Uterus (tissue), 4 donors: ENCODE data around the gene OSBPL8. TPM values are rescaled to one million over a fixed set of nuclear protein-coding genes. Genes with fewer than 3 reads are reported as not detected.

Experiments
- DNase-seq, 2 donors: peaks; one replicate each; pipeline ENCODE4 v3.0.0-alpha.2; 2019 to 2020
- H3K27ac ChIP-seq, 2 donors: fragments of 200-600 bp; sonication (generic); 1 replicate in 1 of 2; 2 replicates in 1 of 2; pipeline ENCODE4 v1.5.1; 2016 to 2018
- H3K27me3 ChIP-seq, 2 donors: fragments of 200-600 bp; sonication (generic); one replicate each; pipeline ENCODE4 v1.5.1; 2018 to 2019; ENCODE audit warnings: control low read depth in 1 of 2
- H3K36me3 ChIP-seq, 2 donors: fragments of 200-600 bp; sonication (generic); one replicate each; pipeline ENCODE4 v1.5.1; 2019; ENCODE audit warnings: control low read depth in 1 of 2
- H3K4me1 ChIP-seq, 2 donors: fragments of 200-600 bp; sonication (generic); one replicate each; pipeline ENCODE4 v1.5.1; 2018 to 2019; ENCODE audit warnings: control low read depth in 1 of 2
- H3K4me3 ChIP-seq, 2 donors: fragments of 200-600 bp; sonication (generic); 1 replicate in 1 of 2; 2 replicates in 1 of 2; pipeline ENCODE4 v1.5.1; 2018 to 2019; ENCODE audit warnings: mild to moderate bottlenecking in 1 of 2
- H3K9me3 ChIP-seq, 2 donors: fragments of 200-600 bp; sonication (generic); one replicate each; pipeline ENCODE4 v1.5.1; 2019; ENCODE audit warnings: control low read depth in 1 of 2
- POLR2A ChIP-seq, 2 donors: fragments of 450-650 bp; IDR thresholded peaks; one replicate each; pipeline ENCODE4 v1.6.1; 2016; ENCODE audit warnings: antibody characterized with exemption in 2 of 2, mild to moderate bottlenecking in 1 of 2, moderate library complexity in 1 of 2
- intact Hi-C: fragments of 100-400 bp; cut with DNase I; formaldehyde crosslinking; loops from one replicate; pipeline ENCODE4 v1.15.1; 2023; ENCODE audit warnings: low total_unique reads
- total RNA-seq, 4 donors: library from RNA; depleted of rRNA in 3 of 4; stranded (reverse); fragments of >200 nt in 3 of 4; gene quantifications; one replicate each; pipeline versions ENCODE4 v1.1.0 to v1.2.4, GENCODE V29; 2014 to 2023
- TF ChIP-seq, protein P1 (sequence below), 4 experiments: fragments of 200-600 bp in 2 of 4; fragments of 450-650 bp in 2 of 4; sonication (generic) in 2 of 4; IDR thresholded peaks; one replicate each; pipeline ENCODE4 v1.5.1; 2016 to 2019; ENCODE audit warnings: antibody characterized with exemption in 4 of 4, mild to moderate bottlenecking in 2 of 4, moderate library complexity in 1 of 4
- donor health status: DM: yes; HTN: yes; CAD: no.

OSBPL8 gene
- total RNA-seq, 4 donors from 2014 or later, result 22.0 to 131 (median 69.3) TPM

DNA sequence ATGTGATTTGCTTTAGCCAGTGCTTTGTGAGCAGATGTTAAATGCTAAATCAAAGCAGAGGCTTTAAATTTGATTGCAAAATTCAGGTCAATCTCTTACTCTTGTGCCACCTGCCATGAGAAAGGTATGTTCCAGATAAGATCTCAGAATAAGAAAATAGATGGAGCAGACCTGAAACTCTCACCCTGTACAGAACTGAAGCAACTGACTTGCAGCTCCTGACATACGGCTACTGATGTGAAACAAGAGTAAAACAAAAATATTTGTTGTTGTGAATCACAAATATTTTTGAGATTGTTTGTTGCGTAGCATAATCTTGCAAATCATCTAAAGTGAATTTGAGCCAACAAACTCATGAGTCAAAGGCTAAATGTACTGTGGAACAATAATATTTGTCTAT is 3.5 kb upstream of the OSBPL8 start:
- Histone ChIP-seq H3K27ac (no peak overlapping the region), H3K27me3 (no peaks in the 10 kb centered on the region), H3K4me3 (no peak overlapping the region), H3K9me3 (no peaks in the 10 kb centered on the region), H3K4me1 (no peaks in the 10 kb centered on the region), H3K36me3 (no peaks in the 10 kb centered on the region)
- intact Hi-C loops, result no loop called here
- DNase-seq, result no peak
- no peak for TF ChIP-seq POLR2A (IDR thresholded peaks at IDR 0.05)
- TF ChIP-seq, protein P1, sequence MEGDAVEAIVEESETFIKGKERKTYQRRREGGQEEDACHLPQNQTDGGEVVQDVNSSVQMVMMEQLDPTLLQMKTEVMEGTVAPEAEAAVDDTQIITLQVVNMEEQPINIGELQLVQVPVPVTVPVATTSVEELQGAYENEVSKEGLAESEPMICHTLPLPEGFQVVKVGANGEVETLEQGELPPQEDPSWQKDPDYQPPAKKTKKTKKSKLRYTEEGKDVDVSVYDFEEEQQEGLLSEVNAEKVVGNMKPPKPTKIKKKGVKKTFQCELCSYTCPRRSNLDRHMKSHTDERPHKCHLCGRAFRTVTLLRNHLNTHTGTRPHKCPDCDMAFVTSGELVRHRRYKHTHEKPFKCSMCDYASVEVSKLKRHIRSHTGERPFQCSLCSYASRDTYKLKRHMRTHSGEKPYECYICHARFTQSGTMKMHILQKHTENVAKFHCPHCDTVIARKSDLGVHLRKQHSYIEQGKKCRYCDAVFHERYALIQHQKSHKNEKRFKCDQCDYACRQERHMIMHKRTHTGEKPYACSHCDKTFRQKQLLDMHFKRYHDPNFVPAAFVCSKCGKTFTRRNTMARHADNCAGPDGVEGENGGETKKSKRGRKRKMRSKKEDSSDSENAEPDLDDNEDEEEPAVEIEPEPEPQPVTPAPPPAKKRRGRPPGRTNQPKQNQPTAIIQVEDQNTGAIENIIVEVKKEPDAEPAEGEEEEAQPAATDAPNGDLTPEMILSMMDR (IDR thresholded peaks at IDR 0.05), result no peak

DNA sequence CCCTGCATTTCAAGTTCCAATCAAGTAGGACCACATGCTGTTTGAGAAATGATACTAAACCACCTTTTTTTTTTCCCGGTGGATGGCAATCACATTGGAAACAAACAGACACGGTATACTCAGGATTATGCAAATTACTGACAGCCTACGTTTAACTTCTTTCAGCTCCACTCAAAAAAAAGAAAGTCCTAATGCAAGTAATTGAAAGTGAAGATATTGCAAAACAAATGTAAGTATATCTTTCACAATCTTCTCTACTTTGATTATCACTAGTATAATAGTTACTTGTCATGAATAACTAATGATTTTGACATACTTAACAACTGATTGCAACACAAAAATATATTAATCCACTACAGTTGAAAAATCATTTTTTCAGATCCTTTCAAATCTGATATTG is 2.6 kb upstream of the OSBPL8 start:
- no peak for DNase-seq
- H3K27ac ChIP-seq, result no peak overlapping the region
- intact Hi-C loops, result no loop called here
- H3K27me3 ChIP-seq, result no peaks in the 10 kb centered on the region
- no peak for TF ChIP-seq POLR2A (IDR thresholded peaks at IDR 0.05)
- TF ChIP-seq, protein P1 (IDR thresholded peaks at IDR 0.05), result no peak
- H3K4me1 ChIP-seq, result no peaks in the 10 kb centered on the region
- no peak overlapping the region for H3K4me3 ChIP-seq
- H3K9me3 ChIP-seq, result no peaks in the 10 kb centered on the region
- H3K36me3 ChIP-seq, result no peaks in the 10 kb centered on the region

DNA sequence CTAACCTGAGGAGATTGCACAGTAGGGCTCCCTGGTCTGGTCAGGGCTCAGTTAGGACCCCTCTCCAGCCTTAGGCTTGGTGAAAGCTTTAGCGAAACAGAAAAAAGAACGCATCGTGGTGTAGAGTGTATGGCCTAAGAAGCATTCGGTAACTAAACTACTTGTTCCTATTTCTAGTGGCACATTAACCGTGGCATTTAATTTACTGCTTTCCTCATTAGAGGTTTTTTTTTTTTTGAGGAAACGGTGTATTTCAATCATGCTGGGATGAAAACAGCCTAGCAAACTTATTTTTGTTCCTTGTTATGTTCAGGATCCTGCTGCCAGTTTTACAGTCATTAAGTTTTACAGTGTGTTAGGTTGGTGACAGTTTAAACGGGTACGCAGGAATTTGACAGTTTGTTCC is 518 bp upstream of the OSBPL8 start:
- DNase-seq, result no peak
- intact Hi-C loops, result no loop called here
- TF ChIP-seq, protein P1 (IDR thresholded peaks at IDR 0.05), result no peak
- TF ChIP-seq POLR2A (IDR thresholded peaks at IDR 0.05), result no peak
- Histone ChIP-seq H3K27ac (peak overlapping the region; percentile 95 to 96), H3K4me3 (peak overlapping the region; percentile 87 to 97), H3K9me3 (no peaks in the 10 kb centered on the region), H3K36me3 (no peaks in the 10 kb centered on the region), H3K4me1 (no peaks in the 10 kb centered on the region), H3K27me3 (no peaks in the 10 kb centered on the region)

DNA sequence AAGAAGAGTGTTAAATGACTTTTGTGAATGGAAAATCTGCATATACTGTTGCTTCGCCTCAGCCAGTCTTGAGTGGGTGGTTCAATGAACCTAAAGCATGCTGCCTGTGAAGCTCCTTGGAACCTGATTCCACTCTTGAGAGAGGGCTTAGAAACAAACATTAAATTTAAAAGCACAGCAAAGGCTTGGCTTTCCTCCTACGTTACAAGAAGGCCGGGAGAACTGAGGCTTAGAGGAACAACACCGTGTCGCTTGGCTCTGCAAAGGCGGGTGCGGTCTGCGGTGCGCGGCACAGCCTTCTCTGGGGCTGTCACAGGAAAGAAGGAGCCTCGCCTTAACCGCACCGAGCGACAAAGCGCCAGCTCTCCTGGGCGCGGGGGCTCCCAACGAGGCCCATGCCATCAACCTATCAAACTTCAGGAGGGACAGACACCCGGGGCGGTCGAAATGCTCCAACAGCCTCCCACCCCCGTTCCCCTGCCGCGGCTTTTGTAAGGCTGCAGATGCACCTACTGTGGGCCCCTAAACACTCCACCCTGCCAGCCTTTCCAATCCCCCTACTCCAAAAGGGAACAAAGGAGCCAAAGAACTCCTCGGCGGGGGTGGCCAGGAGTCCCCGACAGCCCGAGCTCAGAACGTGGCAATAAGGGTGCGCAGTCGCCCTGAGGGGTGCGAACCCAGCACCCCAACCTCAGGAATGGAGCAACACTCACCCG is 729 bp downstream of the OSBPL8 start:
- Histone ChIP-seq H3K4me3 (peak overlapping the region; percentile 87 to 97), H3K27ac (peak overlapping the region; percentile 95 to 96), H3K36me3 (no peaks in the 10 kb centered on the region), H3K4me1 (peaks cover 0 to 3% of the 10 kb centered on the region in 2 donors), H3K9me3 (no peaks in the 10 kb centered on the region), H3K27me3 (no peaks in the 10 kb centered on the region)
- intact Hi-C loops, result no loop called here
- peak; percentile 27 to 43 for DNase-seq
- TF ChIP-seq, protein P1 (IDR thresholded peaks at IDR 0.05), result no peak
- no peak for TF ChIP-seq POLR2A (IDR thresholded peaks at IDR 0.05)

DNA sequence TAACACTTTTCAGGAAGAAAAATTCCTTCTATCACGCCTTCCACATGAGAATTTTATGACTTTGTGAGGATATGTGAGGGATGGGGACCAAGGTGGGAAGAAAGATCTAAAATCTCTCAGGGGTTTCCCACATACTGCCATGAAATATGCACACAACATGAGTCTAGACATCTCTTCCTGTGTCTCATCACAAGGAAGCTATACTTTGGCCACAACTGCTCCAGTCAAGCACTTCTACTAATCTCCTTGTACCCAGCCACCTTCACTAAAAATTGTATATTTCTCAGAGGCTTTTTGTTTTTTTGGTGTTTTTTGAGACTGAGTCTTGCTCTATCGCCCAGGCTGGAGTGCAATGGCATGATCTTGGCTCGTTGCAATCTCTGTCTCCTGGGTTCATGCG is 3.2 kb downstream of the OSBPL8 start:
- Histone ChIP-seq H3K27ac (no peak overlapping the region), H3K36me3 (no peaks in the 10 kb centered on the region), H3K4me3 (no peak overlapping the region), H3K27me3 (no peaks in the 10 kb centered on the region), H3K9me3 (no peaks in the 10 kb centered on the region), H3K4me1 (peaks cover 4 to 7% of the 10 kb centered on the region in 2 donors)
- no peak for DNase-seq
- TF ChIP-seq, protein P1 (IDR thresholded peaks at IDR 0.05), result no peak
- TF ChIP-seq POLR2A (IDR thresholded peaks at IDR 0.05), result no peak
- intact Hi-C loops, result no loop called here
